ENCODE results near the gene FOXD4. TPM values are rescaled to one million over a fixed set of nuclear protein-coding genes. Genes with fewer than 3 reads are reported as not detected.
A peak's percentile ranks its signal among the peaks of the same experiment; 100 is the strongest.
"Not testable (repeated sequence)": the region's sequence is repeated elsewhere in the genome, so short reads cannot be mapped to it uniquely, and the experiment has no call there.

FOXD4 gene
- total RNA-seq, 1 donor from 2014 or later: 0.46 TPM

DNA sequence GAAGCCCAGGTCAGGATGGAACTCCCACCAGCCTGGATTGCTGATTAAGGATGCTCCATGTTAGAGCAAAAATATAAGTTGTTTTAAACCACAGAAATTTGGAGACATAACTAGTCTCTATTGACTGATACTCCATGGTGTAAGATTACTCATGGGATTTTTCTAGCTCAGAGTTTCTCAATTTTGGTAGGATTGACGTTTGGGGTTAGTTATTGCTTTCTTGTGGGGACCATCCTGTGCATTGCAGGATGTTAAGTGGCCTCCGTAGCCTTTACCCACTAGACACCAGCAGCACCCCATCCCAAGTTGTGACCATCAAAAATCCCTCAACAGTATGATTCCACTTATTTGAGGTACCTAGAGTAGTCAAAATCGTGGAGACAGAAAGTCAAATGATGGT lies 19.4 kb downstream of the FOXD4 start:
- H3K4me3 ChIP-seq (ENCODE audit: low read depth, low read length); DNase-seq (ENCODE audit: low read depth): not testable (repeated sequence)

DNA sequence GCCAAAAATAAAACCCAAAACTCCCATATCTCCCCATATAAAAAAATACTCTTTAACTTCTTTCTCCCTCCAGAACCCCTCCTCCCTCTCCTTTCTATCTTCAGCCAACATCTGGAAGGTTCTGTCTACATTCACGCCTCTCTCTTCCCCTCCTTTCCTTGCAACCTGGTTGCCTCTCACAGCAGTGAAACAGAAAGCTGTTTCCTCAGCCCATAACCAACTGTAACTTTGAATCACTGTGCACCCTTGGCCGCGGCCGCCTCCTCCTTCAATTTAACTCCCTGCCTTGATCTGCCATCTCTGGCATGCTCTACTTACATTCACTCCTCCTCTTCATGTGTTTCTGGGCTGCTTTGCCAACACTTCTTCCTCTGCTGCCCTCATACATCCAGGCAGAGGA lies 23.2 kb downstream of the FOXD4 start:
- not testable (repeated sequence) for H3K4me3 ChIP-seq (ENCODE audit: low read depth, low read length); DNase-seq (ENCODE audit: low read depth)

DNA sequence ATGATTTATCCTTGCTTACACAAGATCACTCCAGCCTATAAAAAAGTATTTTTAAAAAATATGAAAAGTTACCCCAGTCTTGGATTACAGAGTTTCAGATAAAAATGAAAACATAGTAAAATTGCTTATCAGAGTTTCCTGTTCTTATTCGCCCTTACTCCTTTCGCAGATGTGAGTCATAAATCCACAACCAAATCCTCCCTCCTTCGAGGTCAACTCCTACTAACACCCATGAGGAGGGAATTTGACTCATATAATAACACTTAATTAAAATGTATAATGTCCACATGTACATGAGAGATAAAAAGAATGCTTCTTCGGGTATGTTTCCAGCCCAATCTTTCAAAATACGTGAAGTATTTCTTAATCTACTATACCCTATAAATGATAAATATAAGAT lies 23.9 kb downstream of the FOXD4 start:
- not testable (repeated sequence) for DNase-seq (ENCODE audit: low read depth)

DNA sequence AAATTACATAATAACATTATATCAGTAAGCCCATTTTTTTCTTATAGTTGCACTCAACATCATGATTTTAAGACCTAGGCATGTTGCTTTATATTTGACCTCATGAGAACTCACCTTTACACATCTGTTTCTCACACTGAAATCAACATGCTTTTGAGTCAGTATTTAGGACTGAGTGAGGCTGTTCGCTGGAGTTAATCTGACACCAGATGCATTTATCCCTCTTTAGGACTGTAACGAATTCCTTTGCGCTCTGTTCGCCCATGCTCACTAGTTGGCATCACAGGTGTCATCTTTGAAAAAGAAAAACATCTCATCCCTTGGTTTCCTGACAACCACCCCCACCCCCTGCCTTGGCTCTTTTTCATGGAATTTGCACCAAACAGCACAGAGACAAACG lies 24.3 kb downstream of the FOXD4 start:
- not testable (repeated sequence) for DNase-seq (ENCODE audit: low read depth); H3K4me3 ChIP-seq (ENCODE audit: low read depth, low read length)

More for the DNA sequence above, 23.9 kb downstream of the FOXD4 start:
- not testable (repeated sequence) for H3K4me3 ChIP-seq (ENCODE audit: low read depth, low read length)

DNA sequence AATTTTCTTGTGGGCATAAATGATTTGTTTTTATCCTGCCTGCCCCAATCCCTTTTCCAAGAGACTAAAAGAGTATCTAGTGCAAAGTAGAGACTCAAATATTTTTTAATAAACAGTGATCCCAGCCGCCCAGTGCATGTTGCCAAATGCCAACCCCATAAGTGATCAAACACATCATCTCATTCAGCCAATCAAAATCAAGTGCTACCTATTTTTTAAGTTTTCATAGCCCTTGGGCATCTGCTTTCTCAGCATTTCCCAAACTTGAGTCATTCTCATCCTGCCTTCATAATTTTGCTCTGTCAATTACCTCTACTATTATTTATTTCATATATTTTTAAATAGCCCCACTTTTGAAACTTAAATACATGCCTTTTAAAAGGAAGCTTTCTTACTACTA lies 27.4 kb downstream of the FOXD4 start:
- not testable (repeated sequence) for DNase-seq (ENCODE audit: low read depth); H3K4me3 ChIP-seq (ENCODE audit: low read depth, low read length)

DNA sequence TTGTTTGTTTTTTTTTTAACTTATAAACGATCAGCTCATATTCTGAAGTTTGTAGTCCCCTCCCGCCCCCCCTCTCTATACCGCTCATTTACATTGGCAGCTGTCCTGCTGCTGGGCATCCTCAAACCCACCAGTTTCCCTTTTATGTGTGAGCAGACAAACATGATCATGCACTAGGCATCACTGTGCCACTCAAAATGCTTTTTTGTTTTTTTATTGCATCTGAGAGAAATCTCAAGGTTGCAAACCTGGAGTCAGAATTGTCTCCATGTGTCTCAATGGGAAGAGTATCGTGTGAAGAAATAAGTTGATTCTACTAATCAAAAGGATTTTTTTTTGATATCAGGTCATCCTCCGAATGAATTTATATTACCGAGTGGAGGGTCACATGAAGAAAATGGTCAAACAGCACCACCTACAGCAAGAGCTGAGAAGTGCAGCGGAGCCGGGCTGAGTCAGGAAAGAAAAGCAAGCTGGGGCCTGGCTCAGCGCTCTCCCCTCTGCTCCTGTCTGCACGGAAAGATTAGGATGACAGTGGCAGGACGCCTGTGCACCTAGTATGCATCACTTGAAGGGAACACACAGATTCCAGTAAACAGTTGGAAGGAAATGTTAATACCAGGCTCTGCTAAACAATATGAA lies 29.7 kb downstream of the FOXD4 start:
- H3K4me3 ChIP-seq (ENCODE audit: low read depth, low read length); DNase-seq (ENCODE audit: low read depth): not testable (repeated sequence)

DNA sequence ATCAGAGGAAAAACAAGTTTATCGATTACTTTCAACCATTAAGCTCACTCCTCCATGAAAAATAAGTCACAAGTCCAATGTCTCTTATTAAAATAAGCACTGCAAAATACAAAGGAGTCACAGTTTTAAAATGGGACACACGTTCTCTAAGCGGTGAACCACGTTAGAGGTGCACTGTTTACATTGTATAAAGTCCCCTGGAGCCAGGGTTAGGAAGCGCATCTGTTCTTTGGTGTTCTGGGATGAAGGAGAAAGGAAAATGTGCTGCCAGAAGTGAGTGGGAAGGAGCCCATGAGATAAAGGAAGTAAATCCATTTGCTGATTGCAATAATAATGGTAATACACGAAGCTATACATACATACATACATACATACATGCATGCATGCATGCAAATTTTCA lies 30.4 kb downstream of the FOXD4 start:
- not testable (repeated sequence) for DNase-seq (ENCODE audit: low read depth); H3K4me3 ChIP-seq (ENCODE audit: low read depth, low read length)

DNA sequence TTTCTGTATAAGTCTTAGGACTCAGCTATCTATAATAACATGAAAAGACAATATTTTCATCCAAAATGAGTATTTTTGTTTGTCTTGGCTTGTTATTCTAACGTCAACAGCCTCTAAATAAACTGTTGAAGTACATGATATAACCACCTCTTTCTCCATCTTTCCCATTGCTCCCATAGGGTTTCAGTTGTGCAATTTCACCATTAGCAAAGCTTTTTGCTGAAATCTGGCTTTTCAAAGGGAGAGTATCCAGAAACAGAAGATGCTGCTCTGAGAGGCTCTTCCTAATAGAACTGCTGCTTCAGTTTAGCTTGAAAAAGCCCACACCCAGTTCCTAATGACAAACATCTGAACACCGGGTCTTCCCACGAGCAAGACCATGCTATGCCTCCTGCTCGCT lies 31.1 kb downstream of the FOXD4 start:
- not testable (repeated sequence) for DNase-seq (ENCODE audit: low read depth); H3K4me3 ChIP-seq (ENCODE audit: low read depth, low read length)

DNA sequence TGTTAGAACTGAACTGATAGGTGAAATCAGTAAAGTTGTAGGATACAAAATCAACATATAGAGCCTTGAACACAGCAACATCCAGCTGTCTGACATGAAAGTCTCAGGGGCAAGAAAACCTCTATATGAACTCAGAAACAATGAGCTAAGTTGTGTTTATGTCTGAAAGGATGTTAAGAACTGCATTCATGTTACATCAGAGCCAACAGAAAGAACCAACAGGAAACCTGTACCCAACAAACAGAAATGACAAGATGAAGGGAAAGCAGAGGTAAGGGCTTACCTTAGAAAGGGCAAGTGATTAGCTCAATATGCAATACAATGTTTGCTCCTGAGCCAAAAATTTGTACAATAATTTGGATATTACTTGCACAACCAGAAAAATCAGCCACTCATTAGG lies 31.5 kb downstream of the FOXD4 start:
- DNase-seq (ENCODE audit: low read depth); H3K4me3 ChIP-seq (ENCODE audit: low read depth, low read length): not testable (repeated sequence)

DNA sequence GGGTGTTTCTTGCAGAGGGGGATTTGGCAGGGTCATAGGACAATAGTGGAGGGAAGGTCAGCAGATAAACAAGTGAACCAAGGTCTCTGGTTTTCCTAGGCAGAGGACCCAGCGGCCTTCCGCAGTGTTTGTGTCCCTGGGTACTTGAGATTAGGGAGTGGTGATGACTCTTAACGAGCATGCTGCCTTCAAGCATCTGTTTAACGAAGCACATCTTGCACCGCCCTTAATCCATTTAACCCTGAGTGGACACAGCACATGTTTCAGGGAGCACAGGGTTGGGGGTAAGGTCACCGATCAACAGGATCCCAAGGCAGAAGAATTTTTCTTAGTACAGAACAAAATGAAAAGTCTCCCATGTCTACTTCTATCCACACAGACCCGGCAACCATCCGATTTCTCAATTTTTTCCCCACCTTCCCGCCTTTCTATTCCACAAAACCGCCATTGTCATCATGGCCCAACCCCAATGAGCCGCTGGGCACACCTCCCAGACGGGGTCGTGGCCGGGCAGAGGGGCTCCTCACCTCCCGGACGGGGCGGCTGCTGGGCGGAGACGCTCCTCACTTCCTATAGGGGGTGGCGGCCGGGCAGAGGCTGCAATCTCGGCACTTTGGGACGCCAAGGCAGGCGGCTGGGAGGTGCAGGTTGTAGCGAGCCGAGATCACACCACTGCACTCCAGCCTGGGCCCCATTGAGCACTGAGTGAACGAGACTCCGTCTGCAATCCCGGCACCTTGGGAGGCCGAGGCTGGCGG lies 35.1 kb downstream of the FOXD4 start:
- H3K4me3 ChIP-seq (ENCODE audit: low read depth, low read length); DNase-seq (ENCODE audit: low read depth): not testable (repeated sequence)

DNA sequence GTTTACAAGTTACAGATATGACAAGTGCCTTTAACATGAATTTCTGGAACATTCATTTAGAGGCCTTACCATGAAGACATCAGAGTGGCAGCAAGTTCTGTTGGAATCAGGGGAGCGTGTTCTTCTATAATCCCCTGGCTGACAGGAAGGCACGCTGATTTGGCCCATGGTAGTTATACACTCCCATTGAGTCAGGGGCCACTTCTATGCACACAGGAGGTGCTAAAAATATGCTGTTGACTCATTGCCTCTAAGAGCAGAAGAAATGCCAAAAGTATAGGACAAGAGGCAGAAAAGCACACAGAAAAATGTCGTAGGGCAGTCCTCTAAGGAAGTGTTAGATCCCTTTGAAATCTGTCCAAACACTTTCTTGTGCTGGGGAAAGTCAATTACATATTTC lies 39.9 kb downstream of the FOXD4 start:
- not testable (repeated sequence) for H3K4me3 ChIP-seq (ENCODE audit: low read depth, low read length); DNase-seq (ENCODE audit: low read depth)

DNA sequence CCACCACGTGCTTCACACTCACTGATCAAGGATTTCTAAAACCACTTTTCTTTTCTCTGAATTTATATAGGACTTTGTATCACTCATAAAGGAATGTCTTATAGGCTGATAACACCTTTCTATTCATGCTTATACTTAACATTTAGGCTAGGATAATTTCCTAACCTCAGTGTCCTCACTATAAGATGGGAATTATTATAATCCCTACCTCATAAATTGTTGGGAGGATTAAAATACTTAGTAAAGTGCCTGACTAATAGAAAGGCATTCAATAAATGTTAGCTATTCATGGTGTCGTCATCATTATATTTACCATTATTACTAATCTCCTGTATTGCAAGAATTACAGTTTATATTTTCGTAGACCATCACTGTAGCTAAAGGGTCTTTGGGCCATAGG lies 41.8 kb downstream of the FOXD4 start:
- DNase-seq (ENCODE audit: low read depth); H3K4me3 ChIP-seq (ENCODE audit: low read depth, low read length): not testable (repeated sequence)

DNA sequence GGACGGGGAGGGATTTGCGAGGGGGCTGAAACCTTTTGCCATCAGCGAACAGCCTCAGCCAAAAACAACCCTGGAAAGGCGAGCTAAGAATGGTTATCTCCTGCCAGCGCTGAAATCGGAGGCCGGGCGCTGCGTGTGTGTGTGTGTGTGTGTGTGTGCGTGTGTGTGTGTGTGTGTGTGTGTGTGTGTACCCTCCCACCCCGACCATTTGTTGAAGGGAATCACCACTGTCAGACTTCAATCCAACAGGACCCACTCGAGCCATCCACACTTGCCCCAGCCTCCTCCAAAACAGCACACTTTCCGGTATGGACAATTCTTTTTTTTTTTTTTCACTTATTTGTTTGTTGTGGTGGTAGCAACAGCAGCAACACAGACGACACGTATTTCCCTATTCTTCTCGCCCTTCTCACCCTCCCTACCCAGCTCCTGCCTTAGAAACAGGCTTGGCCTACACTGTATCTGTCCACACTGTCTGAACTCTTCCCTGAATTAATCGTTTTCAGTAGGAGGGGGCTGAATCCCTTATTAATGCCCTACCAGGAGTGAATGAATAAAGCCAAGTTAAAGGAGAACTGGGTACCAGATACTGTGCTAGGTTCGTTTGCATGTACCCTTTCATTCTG lies 44.2 kb downstream of the FOXD4 start:
- DNase-seq (ENCODE audit: low read depth); H3K4me3 ChIP-seq (ENCODE audit: low read depth, low read length): not testable (repeated sequence)

DNA sequence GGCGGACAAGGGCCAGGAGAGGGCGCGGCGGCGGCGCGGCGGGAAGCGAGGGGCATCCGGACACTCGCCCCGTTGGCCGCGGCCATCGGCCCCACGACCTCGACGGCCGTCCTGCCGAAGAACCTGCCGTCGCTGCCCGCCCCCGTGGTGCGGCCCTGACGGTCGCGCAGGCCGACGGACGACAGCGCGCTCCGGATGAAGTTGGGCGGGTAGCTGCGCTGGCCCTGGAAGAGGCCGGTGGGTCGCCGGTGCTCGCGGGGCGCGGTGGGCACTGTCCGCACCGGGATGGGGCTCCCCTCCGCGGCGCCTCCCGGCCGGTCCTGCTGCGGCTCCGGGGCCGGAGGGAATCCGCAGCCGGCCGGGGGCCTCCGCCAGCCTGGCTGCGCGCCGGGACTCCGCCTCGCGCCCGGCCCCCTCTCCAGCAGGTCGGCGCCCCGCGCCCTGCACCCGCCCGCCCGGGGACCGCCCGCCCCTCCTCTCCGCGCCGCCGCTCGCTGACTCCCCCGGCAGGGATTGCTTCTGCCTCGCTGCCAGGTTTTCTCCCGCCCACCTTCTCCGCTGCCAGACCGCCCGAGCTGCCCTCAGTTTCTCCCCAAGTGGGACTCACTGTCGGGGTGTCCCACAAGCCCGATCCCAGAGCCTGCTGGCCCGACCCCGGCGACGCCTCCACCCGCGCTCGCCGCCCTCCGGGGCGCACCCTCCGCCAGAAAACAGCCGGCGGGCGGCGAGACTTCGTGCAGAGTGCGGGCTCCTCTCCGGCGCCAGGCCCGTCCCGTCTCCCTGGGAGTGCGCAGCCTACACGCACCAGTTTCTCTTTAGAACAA lies 44.9 kb downstream of the FOXD4 start:
- H3K4me3 ChIP-seq (ENCODE audit: low read depth, low read length): peak overlapping the region; percentile 27

More for the DNA sequence above, 44.9 kb downstream of the FOXD4 start:
- not testable (repeated sequence) for DNase-seq (ENCODE audit: low read depth)

Other genes with a start within 250 kb of the FOXD4 start
- gene WASHC1, start 89.0 kb downstream of the FOXD4 start, total RNA-seq: 2.9 and 4.7 TPM in 2 replicates
- gene ZNG1A, start 60.6 kb upstream of the FOXD4 start, total RNA-seq: 24.5 and 48.7 TPM in 2 replicates
- gene DOCK8, start 96.4 kb upstream of the FOXD4 start, total RNA-seq: 0.51 and 0.92 TPM in 2 replicates